ENCODE data around the gene FGD5.

FGD5 gene

DNA sequence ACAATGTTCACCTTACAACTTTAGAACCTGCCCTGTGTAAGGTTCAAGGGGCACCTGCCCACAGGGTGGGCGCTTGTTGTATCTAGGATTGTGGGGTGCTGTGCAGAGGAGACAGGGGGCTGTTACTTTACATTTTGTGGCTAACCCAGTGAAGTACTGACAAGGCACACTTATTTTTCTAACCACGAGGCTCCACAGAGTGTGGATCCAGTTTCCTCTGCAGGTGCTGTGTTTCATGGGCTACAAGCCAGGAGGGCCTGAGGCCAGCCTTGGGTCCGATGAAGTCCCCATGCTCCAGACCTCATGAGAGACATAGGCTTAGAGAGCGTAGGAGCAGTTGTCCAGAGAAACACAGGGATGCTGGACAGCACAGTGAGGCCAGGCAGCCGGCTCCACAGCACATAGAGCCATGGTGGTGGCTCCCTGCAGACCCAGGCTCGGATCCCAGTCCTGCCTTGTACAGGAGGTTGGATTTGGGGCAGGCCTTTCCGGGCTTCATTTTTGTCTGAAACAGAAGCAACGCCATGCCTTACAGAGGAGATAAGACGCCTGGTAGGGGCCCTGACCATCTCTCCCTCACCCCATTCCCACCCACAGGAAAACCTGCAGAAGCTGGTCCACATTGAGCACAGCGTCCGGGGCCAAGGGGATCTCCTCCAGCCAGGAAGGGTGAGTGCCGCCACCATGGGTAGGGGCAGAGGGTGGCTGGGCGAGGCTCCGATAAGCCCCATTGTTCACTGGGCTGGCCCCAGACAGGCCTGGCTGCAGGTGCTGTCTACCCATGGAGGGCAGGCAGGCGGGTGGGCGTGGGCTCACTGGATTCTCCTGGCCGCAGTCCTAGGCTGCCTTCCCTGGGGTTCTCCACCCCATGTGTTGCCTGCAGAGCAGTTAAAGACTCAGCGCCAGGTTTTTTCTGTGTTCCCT is 88.5 kb downstream of the FGD5 start:
- no peak for DNase-seq

- DNase-seq: no peak
These were observed 90.5 kb downstream of the FGD5 start for GRCh38 chr3:14909250-14909649.

- DNase-seq: no peak
These were observed 92.9 kb downstream of the FGD5 start for GRCh38 chr3:14911651-14912050.

- DNase-seq: no peak
These were observed 94.5 kb downstream of the FGD5 start for GRCh38 chr3:14913071-14913925.

DNA sequence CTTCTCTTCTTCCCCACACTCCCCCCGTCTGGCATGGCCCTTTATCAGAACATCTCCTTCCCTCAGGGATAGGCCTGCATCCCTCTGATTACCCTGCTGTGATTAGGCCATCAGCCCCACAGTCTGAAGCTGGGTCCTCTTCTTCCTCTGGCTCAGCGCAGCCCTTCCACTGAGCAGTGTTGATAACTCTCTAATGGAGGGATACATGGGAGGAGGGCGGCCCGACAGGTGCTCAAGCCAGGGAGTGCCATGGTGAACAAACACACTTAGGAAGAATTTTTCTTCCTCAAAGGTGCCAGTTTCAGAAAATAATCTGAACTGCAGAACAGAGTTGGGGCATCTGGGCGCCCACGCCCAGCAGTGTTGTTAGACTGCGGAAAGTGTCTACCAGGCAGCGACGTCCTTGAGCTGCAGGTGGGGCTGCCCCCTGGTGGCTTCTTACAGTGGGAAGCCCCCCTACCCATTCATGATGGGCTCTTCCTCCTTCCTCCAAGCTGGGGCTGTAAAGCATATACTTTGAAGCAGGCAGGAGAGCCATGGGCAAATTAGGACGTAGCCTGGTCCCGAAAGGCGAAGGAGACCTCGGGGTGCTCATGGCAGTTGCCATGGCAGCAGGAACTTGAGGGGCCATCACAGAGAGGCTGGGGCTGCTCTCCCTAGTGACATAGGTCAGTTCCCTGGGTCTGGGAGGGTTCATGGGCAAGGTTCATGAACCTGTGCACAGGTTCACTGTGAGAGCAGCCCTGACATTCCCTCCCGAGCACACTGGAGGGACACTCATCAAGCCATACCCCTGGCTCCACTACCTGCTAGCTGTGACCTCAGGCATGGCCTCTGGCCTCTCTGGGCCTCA is 95.4 kb downstream of the FGD5 start:
- DNase-seq: no peak

DNA sequence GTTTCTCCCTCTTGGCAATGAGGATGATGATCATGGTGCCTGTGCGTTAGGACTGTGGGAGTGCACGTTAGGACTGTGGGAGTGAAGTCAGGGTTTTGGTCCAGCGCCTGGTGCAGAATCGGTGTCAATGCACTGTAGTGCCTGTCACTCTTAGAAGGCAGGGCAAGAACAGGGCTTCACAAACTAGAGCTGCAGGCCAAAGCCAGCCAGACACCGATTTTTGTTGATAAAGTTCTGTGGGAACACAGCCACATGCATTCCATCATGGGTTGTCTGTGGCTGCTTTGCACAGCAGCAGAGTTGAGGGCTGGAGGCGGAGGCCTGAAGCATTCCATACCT is 96.0 kb downstream of the FGD5 start:
- DNase-seq: no peak

GRCh38 chr3:14915636-14916222 is 97.0 kb downstream of the FGD5 start:
- DNase-seq: no peak

GRCh38 chr3:14918356-14918860 is 99.6 kb downstream of the FGD5 start:
- DNase-seq: no peak

DNA sequence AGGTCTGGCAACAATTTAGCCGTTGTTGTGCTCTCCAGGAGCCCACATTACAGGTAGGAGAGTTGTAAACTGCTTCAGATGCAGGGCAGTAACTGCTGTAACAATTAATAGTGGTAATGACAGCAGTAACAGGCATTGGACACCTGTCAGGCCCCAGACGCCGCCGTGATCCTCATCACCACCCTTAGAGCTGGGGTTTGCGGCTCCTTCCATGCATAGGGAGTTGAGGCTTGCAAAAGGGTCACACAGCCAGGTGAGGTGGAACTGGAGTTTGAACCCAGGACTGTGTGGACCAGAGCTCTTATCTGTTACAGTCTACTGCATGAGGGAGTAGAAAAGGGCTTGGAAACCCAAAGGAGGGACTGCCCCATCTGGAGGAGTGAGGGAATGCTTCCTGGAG is 101.8 kb downstream of the FGD5 start:
- DNase-seq: no peak

GRCh38 chr3:14921034-14921616 is 102.4 kb downstream of the FGD5 start:
- peak; percentile 77 for DNase-seq

GRCh38 chr3:14921811-14922705 is 103.3 kb downstream of the FGD5 start:
- DNase-seq: no peak

DNA sequence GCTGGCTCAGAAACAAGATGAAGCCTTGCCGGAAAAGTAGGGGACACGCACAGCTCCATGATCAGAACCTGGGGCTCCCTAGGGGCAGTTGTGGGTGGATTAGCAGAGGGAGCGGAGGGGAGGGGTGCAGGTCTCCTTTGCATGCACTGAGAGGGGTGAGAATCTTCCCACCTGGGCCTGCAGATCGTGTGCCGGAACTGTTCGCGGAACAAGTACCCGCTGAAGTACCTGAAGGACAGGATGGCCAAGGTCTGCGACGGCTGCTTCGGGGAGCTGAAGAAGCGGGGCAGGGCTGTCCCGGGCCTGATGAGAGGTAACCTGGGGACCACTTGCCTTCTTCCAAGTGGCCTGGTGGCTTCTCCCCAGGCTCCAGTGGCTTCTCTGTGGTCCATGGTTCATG is 104.1 kb downstream of the FGD5 start:
- no peak for DNase-seq

DNA sequence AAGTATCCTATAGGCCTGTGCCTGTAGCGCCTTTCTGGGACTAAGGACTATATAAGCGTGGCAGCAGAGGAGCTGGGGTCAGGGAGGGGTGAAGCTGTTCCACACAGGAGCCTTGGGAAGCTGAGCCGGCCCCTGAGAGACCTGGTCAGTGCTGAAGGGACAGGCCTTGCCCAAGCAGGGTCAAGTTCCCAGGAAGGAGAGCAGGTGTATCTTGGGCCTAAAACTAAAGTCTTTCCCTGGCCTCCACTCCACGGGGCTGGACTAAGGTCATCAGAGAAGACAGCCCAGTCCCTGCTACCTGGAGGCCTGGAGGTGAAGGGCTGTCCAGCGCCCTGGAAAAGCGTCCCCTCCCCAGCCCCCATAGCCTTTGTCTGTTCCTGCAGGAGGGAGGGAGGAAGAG is 104.7 kb downstream of the FGD5 start:
- no peak for DNase-seq

- DNase-seq: peak; percentile 72
These were observed 107.2 kb downstream of the FGD5 start for GRCh38 chr3:14925729-14926591.

DNA sequence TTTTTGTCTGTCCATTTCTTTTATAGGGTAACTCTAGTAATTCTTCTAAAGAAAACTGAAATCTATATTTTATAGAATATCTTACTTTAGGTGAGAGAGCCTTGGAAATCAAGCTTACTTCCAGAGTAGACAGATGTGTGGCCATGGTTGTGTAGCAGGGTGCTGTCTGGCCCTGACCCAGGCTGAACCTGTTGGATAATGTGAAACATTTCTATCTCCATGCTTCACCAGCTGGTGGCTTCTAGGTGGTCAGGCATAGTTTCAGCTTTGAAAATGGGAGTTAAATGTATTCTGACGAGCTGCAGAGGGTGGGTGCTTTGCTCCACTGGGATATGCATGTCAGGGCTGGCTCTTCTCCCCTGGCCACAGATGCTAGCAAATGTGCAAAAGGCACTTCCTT is 107.8 kb downstream of the FGD5 start:
- DNase-seq: no peak

GRCh38 chr3:14927308-14927707 is 108.5 kb downstream of the FGD5 start:
- no peak for DNase-seq

- DNase-seq: no peak
These were observed 110.7 kb downstream of the FGD5 start for GRCh38 chr3:14929310-14930074.

DNA sequence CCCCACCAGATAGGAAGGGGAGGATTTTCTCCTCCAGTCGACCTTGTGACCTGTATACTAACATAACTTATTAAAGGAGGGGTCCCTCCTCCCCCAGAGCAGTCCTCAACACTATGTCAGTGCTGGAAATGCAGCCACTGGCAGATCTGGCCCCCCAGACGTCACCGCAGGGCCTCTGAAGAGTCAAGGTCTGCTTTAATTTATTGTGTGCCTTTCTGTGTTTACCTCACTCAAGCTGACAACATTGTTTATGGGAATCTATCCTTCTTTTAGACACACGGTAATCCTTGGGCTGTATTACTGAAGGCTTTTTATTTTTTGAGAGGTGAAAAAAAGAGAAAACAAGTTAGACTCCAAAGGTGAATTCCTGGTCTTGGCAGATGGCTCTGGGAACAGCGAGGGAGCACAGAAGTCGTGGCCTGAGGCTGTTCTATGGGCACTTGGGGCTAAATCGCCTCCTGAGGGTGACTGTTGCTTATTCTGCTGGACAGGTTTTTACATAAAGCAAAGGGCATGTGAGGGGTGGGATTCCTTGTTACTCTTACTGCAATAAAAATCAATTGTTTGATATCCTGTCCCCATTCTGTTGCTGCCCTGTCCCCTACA is 115.2 kb downstream of the FGD5 start:
- no peak for DNase-seq
